AG09319 (cell line): ENCODE results near the gene RNU6-1.

Experiments used
- DNase-seq: peaks from one replicate; pipeline ENCODE4 v3.0.0-alpha.2; 2010; ENCODE audit warnings: low read depth; ENCODE audit errors: extremely low read depth
- CTCF ChIP-seq: IDR thresholded peaks from 2 replicates; pipeline ENCODE4 v1.5.1; 2011; ENCODE audit warnings: low read depth, mild to moderate bottlenecking, inconsistent platforms, low read length, moderate library complexity

RNU6-1 gene

GRCh38 chr15:67832897-67833709, 6.7 kb downstream of the RNU6-1 start:
- DNase-seq, result no peak
- no peak for TF ChIP-seq CTCF

- no peak for DNase-seq
- peak; percentile 30 for TF ChIP-seq CTCF
Observed at GRCh38 chr15:67832031-67832551, 7.8 kb downstream of the RNU6-1 start.

- TF ChIP-seq CTCF, result no peak
- no peak for DNase-seq
Observed at GRCh38 chr15:67831363-67831762, 8.5 kb downstream of the RNU6-1 start.

- DNase-seq, result no peak
- no peak for TF ChIP-seq CTCF
Observed at GRCh38 chr15:67829647-67830504, 10.0 kb downstream of the RNU6-1 start.

GRCh38 chr15:67828969-67829646, 10.7 kb downstream of the RNU6-1 start:
- no peak for DNase-seq
- TF ChIP-seq CTCF, result no peak

- no peak for TF ChIP-seq CTCF
- DNase-seq, result no peak
Observed at GRCh38 chr15:67828278-67828968, 11.4 kb downstream of the RNU6-1 start.
